Fibroblast of the conjunctiva (primary cell): ENCODE measurements around the gene ETV7.
"Not testable (repeated sequence)": the region's sequence is repeated elsewhere in the genome, so short reads cannot be mapped to it uniquely, and the experiment has no call there.

Experiments
- DNase-seq: peaks from one replicate; pipeline ENCODE4 v3.0.0-alpha.2; 2010; ENCODE audit warnings: low read depth

ETV7 gene

GRCh38 chr6:36387440-36388303 lies at the start of gene ETV7:
ETV7 (minus strand) TSS chr6:36387669; CDS start chr6:36387541, 128 bp downstream.
- no peak for DNase-seq

- DNase-seq = no peak
Measured at GRCh38 chr6:36436466-36436865, 49.0 kb upstream of the ETV7 start.

GRCh38 chr6:36432151-36432671 lies 44.7 kb upstream of the ETV7 start:
- no peak for DNase-seq

- DNase-seq = no peak
Measured at GRCh38 chr6:36431197-36431596, 43.7 kb upstream of the ETV7 start.

- no peak for DNase-seq
Measured at GRCh38 chr6:36430351-36430750, 42.9 kb upstream of the ETV7 start.

GRCh38 chr6:36428911-36429310 lies 41.4 kb upstream of the ETV7 start:
- no peak for DNase-seq

- DNase-seq = no peak
Measured at GRCh38 chr6:36426622-36427021, 39.2 kb upstream of the ETV7 start.

- DNase-seq = peak; percentile 89
Measured at GRCh38 chr6:36423101-36423824, 35.8 kb upstream of the ETV7 start.

GRCh38 chr6:36422714-36423100 lies 35.2 kb upstream of the ETV7 start:
- DNase-seq = no peak

GRCh38 chr6:36419310-36419709 lies 31.8 kb upstream of the ETV7 start:
- DNase-seq = no peak

GRCh38 chr6:36418558-36418957 lies 31.1 kb upstream of the ETV7 start:
- no peak for DNase-seq

- no peak for DNase-seq
Measured at GRCh38 chr6:36414481-36414880, 27.0 kb upstream of the ETV7 start.

GRCh38 chr6:36413489-36414480 lies 26.3 kb upstream of the ETV7 start:
- DNase-seq = no peak

GRCh38 chr6:36409718-36410117 lies 22.2 kb upstream of the ETV7 start:
- DNase-seq = not testable (repeated sequence)

GRCh38 chr6:36404164-36404563 lies 16.7 kb upstream of the ETV7 start:
- no peak for DNase-seq

GRCh38 chr6:36402481-36402880 lies 15.0 kb upstream of the ETV7 start:
- DNase-seq = no peak

- DNase-seq = no peak
Measured at GRCh38 chr6:36399970-36400369, 12.5 kb upstream of the ETV7 start.

- no peak for DNase-seq
Measured at GRCh38 chr6:36392621-36393020, 5.2 kb upstream of the ETV7 start.

GRCh38 chr6:36389353-36389752 lies 1.9 kb upstream of the ETV7 start:
- no peak for DNase-seq

GRCh38 chr6:36386495-36387439 lies 702 bp downstream of the ETV7 start:
- peak; percentile 13 for DNase-seq

GRCh38 chr6:36384095-36384494 lies 3.4 kb downstream of the ETV7 start:
- DNase-seq = no peak
